Liver (tissue), 9 donors: ENCODE measurements around the gene MYO15B. TPM values are rescaled to one million over a fixed set of nuclear protein-coding genes. Genes with fewer than 3 reads are reported as not detected.

Experiments used
- DNase-seq: peaks from one replicate; pipeline ENCODE4 v3.0.0-alpha.2; 2017; ENCODE audit warnings: low spot score
- H3K27ac ChIP-seq, 2 donors: one replicate each; pipeline ENCODE4 v1.7.0; 2013; ENCODE audit warnings: inconsistent platforms in 2 of 2, low read length in 2 of 2, control low read depth in 1 of 2, low read depth in 1 of 2, mild to moderate bottlenecking in 1 of 2
- H3K27me3 ChIP-seq, 4 donors: one replicate each; pipeline versions ENCODE4 v1.6.1 to v1.7.0; 2013; ENCODE audit warnings: low read length in 3 of 4, inconsistent platforms in 1 of 4, mild to moderate bottlenecking in 1 of 4, moderate library complexity in 1 of 4; ENCODE audit not compliant: control insufficient read depth in 4 of 4, insufficient read depth in 4 of 4
- H3K36me3 ChIP-seq, 4 donors: one replicate each; pipeline versions ENCODE4 v1.6.1 to v1.7.0; 2013; ENCODE audit warnings: low read length in 3 of 4, mild to moderate bottlenecking in 3 of 4, low read depth in 1 of 4, moderate library complexity in 1 of 4; ENCODE audit not compliant: control insufficient read depth in 4 of 4, insufficient read depth in 3 of 4
- H3K4me1 ChIP-seq, 4 donors: one replicate each; pipeline versions ENCODE4 v1.6.1 to v1.7.0; 2013; ENCODE audit warnings: low read length in 3 of 4, mild to moderate bottlenecking in 3 of 4, moderate library complexity in 1 of 4; ENCODE audit not compliant: control insufficient read depth in 4 of 4, insufficient read depth in 4 of 4
- H3K4me3 ChIP-seq, 3 donors: one replicate each; pipeline versions ENCODE4 v1.6.1 to v1.7.0; 2013; ENCODE audit warnings: low read length in 3 of 3, control low read depth in 1 of 3, low read depth in 1 of 3, mild to moderate bottlenecking in 1 of 3
- H3K9ac ChIP-seq, 2 donors: one replicate each; pipeline ENCODE4 v1.7.0; 2013; ENCODE audit warnings: low read length in 2 of 2, mild to moderate bottlenecking in 2 of 2, moderate library complexity in 2 of 2, control low read depth in 1 of 2, low read depth in 1 of 2
- H3K9me3 ChIP-seq, 4 donors: one replicate each; pipeline versions ENCODE4 v1.6.1 to v1.7.0; 2013; ENCODE audit warnings: low read length in 3 of 4; ENCODE audit not compliant: control insufficient read depth in 4 of 4
- ATF3 ChIP-seq: IDR thresholded peaks from 2 replicates; pipeline ENCODE4 v1.6.1; 2016; ENCODE audit warnings: antibody characterized with exemption
- CTCF ChIP-seq: fragments of 150-350 bp; IDR thresholded peaks from 2 replicates; pipeline ENCODE4 v1.5.1; 2017; ENCODE audit warnings: improper control_type of control experiment, low read depth, low read length; ENCODE audit not compliant: missing input control
- EGR1 ChIP-seq, 2 donors: IDR thresholded peaks; 2 replicates each; pipeline ENCODE4 v1.6.1; 2016 to 2018; ENCODE audit warnings: antibody characterized with exemption in 2 of 2, low read depth in 2 of 2
- FOXA1 ChIP-seq: IDR thresholded peaks from 2 replicates; pipeline ENCODE4 v1.6.1; 2016; ENCODE audit warnings: antibody characterized with exemption
- FOXA2 ChIP-seq: IDR thresholded peaks from 2 replicates; pipeline ENCODE4 v1.6.1; 2016; ENCODE audit warnings: antibody characterized with exemption
- GABPA ChIP-seq, 2 donors: IDR thresholded peaks in 1 of 2; conservative IDR thresholded peaks in 1 of 2; 2 replicates each; pipeline ENCODE4 v1.6.1; 2016; ENCODE audit warnings: antibody characterized with exemption in 2 of 2, mild to moderate bottlenecking in 1 of 2, moderate library complexity in 1 of 2
- HNF4A ChIP-seq, 2 donors: conservative IDR thresholded peaks; 2 replicates each; pipeline ENCODE4 v1.6.1; 2016; ENCODE audit warnings: antibody characterized with exemption in 2 of 2, mild to moderate bottlenecking in 2 of 2
- HNF4G ChIP-seq: IDR thresholded peaks from 2 replicates; pipeline ENCODE4 v1.6.1; 2016; ENCODE audit warnings: antibody characterized with exemption
- JUND ChIP-seq, 2 donors: IDR thresholded peaks; 2 replicates each; pipeline ENCODE4 v1.6.1; 2016; ENCODE audit warnings: antibody characterized with exemption in 2 of 2
- MAX ChIP-seq: IDR thresholded peaks from 2 replicates; pipeline ENCODE4 v1.6.1; 2016; ENCODE audit warnings: antibody characterized with exemption
- NR2F2 ChIP-seq: IDR thresholded peaks from 2 replicates; pipeline ENCODE4 v1.6.1; 2016; ENCODE audit warnings: antibody characterized with exemption
- RAD21 ChIP-seq, 2 donors: IDR thresholded peaks; 2 replicates each; pipeline ENCODE4 v1.6.1; 2016; ENCODE audit warnings: antibody characterized with exemption in 2 of 2, mild to moderate bottlenecking in 2 of 2
- REST ChIP-seq: IDR thresholded peaks from 2 replicates; pipeline ENCODE4 v1.6.1; 2016; ENCODE audit warnings: antibody characterized with exemption, mild to moderate bottlenecking
- RXRA ChIP-seq, 2 donors: IDR thresholded peaks; 2 replicates each; pipeline ENCODE4 v1.6.1; 2017 to 2018; ENCODE audit warnings: antibody characterized with exemption in 2 of 2, mild to moderate bottlenecking in 1 of 2
- SP1 ChIP-seq: IDR thresholded peaks from 2 replicates; pipeline ENCODE4 v1.6.1; 2018; ENCODE audit warnings: antibody characterized with exemption, mild to moderate bottlenecking
- TAF1 ChIP-seq: conservative IDR thresholded peaks from 2 replicates; pipeline ENCODE4 v1.6.1; 2016; ENCODE audit warnings: antibody characterized with exemption, mild to moderate bottlenecking
- YY1 ChIP-seq: IDR thresholded peaks from 2 replicates; pipeline ENCODE4 v1.6.1; 2016; ENCODE audit warnings: antibody characterized with exemption, mild to moderate bottlenecking
- ZBTB33 ChIP-seq: IDR thresholded peaks from 2 replicates; pipeline ENCODE4 v1.6.1; 2016; ENCODE audit warnings: antibody characterized with exemption
- WGBS: extraction: QIAGEN DNeasy Blood & Tissue Kit; methylation state at CpG from one replicate; pipeline ENCODE4 v1.1.7; 2013; 5-methylcytosine and 5-hydroxymethylcytosine counted together
- polyA plus RNA-seq, 2 donors: library from polyadenylated mRNA; stranded (reverse) in 1 of 2; unstranded in 1 of 2; fragments of 200-250 nt in 1 of 2; fragments of >200 nt in 1 of 2; fragmentation: Nextera tagmentation in 1 of 2; extraction: Ambion mirVana in 1 of 2; gene quantifications; one replicate each; pipeline versions ENCODE4 v1.2.1 to v1.2.3, GENCODE V29; 2013 to 2015
- total RNA-seq, 2 donors: library from RNA; depleted of rRNA; stranded (reverse); fragments of >200 nt; gene quantifications; one replicate each; pipeline ENCODE4 v1.2.3, GENCODE V29; 2014
- donor health status: healthy.
- donor health status: healthy.
- donor health status: healthy.
- donor health status: healthy.
- donor health status: healthy.

The MYO15B gene
- total and polyA plus RNA-seq, 4 donors = 13.3 to 34.4 (median 18.0) TPM

GRCh38 chr17:75666959-75667790 is 79.6 kb downstream of the MYO15B start, which contains the start of the genes RECQL5 and SAP30BP (continued):
- TF ChIP-seq ZBTB33 = peak; percentile 89
- TF ChIP-seq RAD21 (IDR thresholded peaks at IDR 0.05) = no peak
- peak; percentile 26 to 43 for TF ChIP-seq HNF4A (conservative IDR thresholded peaks at IDR 0.05)

- H3K9me3 ChIP-seq = no peaks in the 10 kb centered on the region
- TF ChIP-seq EGR1 (IDR thresholded peaks at IDR 0.05; ENCODE audit: low read depth in 2 of 2) = no peak
- no peak for TF ChIP-seq YY1
- no peak for TF ChIP-seq HNF4G
- no peak for TF ChIP-seq HNF4A (conservative IDR thresholded peaks at IDR 0.05)
- TF ChIP-seq SP1 = no peak
- TF ChIP-seq JUND (IDR thresholded peaks at IDR 0.05) = no peak
- no peak for TF ChIP-seq NR2F2
- no peak for TF ChIP-seq FOXA1
- no peak for TF ChIP-seq TAF1
- TF ChIP-seq ZBTB33 = no peak
- no peak for TF ChIP-seq RXRA (IDR thresholded peaks at IDR 0.05)
- no peak for TF ChIP-seq MAX
- no peak for TF ChIP-seq RAD21 (IDR thresholded peaks at IDR 0.05)
- TF ChIP-seq FOXA2 = no peak
- TF ChIP-seq ATF3 = no peak
- TF ChIP-seq REST = no peak
- no peak for TF ChIP-seq CTCF
- TF ChIP-seq GABPA (IDR thresholded peaks at IDR 0.05 in 1 of 2, conservative IDR thresholded peaks at IDR 0.05 in 1 of 2) = no peak
- H3K27me3 ChIP-seq = no peaks in the 10 kb centered on the region
- peak overlapping the region; percentile 79 to 88 for H3K9ac ChIP-seq
- peaks cover 12 to 39% (median 33%) of the 10 kb centered on the region in 4 donors for H3K36me3 ChIP-seq
- WGBS = 6% methylated on average over 4 of the region's 4 CpGs
- H3K27ac ChIP-seq = no peak overlapping the region
- H3K4me1 ChIP-seq = peaks cover 5 to 34% (median 25%) of the 10 kb centered on the region in 4 donors
- H3K4me3 ChIP-seq = peak overlapping the region; percentile 65 to 98 (median 97)
- no peak for DNase-seq
Observed at GRCh38 chr17:75667825-75668224, 80.2 kb downstream of the MYO15B start.
